GM21423 (cell line): ENCODE results near the gene SYNPR.
"Not testable (repeated sequence)": the region's sequence is repeated elsewhere in the genome, so short reads cannot be mapped to it uniquely, and the experiment has no call there.

Experiments
- ATAC-seq: cut with Tn5 transposase; IDR thresholded peaks from one replicate; pipeline ENCODE4 v1.9.1; 2021; ENCODE audit warnings: mild to moderate bottlenecking, moderate library complexity; ENCODE audit not compliant: unreplicated experiment

The SYNPR gene

DNA sequence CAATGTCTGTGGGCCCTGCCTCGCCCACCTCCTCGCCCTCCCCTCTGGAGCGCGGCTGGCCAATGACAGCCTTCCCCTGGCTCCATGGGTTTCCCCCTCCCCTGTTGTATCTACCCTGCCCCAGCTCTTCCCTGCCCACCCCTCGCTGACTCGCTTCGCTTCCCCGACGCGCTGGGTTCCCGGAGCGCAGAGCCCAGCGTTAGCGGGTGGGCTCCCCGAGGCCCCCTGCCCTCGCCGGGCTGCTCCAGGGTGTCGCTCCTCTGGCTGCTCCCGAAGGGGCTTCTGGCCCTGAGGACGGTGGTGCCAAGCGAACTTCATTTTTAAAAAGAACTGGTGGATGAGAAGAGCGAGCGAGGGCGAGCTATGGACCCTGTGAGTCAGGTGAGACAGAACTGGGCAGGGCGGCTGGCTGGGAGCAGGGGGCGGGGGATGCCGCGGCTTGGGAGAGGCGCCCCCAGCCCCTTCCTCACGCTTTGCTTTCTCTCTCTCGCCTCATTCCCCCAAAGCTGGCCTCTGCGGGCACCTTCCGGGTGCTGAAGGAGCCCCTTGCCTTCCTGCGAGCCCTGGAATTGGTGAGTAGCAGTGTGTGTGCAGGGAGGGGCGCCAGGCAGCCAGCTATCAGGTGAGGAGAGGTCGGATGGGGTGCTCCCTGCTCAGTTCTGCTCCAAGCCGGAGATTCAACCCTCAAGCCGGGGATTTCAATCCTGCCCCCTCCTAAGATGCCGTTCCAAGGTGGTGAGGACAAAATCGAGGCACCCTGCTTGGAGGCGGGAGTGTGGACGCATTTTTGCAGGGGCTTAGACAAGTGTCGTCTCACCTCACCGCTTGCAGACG lies at the start of gene SYNPR:
Gene SYNPR, plus strand, starts transcription at position 138 of the 834 bp plus-strand sequence.
- ATAC-seq, result no peak

DNA sequence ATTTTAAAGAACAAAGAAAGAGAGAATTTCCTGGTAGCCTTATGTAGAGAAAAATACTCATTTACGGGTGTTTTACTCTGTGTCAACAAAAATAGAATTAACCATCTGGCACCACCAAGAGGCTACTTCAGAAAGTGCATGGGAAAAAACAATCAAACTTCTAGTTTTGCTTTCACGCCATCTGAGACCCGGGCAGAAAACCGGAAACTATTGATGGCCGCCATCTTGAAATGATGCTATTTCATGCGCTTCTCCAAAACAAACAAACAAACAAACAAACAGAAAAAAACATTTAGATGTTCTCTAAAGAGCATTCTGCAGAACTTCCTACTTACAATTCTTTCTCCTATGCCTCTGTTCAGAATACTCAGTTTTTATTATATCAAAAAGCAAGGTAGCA lies 49.4 kb upstream of the SYNPR start:
- ATAC-seq, result peak; percentile 78

DNA sequence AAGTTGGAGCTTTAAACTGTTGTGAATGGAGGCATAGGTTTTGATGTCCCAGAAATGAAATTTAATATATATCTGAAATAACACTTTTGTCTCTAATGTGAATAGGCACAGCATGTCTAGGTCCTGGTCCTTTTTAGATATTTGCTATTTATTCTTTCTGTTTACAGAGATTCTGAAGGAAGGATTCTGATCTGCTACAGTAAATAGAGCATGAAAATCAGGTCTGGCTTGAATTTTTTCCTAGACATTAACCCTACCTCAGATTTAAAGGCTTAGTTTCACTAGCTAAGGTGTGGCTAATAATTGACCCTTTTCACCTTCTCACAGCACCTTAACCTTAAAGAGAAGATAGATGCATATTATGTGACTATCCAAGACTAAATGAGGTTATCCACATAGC lies 48.0 kb upstream of the SYNPR start:
- no peak for ATAC-seq

DNA sequence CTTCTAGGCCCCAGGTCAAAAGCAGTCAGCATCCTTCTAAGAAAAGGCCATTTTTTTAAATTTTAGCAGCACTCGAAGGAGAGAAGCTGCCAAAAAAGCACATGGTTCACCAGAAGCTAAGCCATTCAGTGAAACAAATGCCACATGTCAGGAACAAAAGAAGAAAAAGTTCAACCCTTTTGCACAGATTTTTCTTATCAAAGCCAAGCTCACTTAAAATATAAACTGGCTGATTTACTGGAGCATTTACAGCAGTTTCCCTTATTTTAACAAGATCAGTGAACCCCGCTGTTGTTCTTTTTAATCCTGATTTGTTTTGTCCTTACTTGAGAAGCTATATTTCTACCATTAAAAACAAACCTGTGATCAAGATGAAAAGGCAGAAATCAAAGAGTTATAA lies 46.5 kb upstream of the SYNPR start:
- no peak for ATAC-seq

DNA sequence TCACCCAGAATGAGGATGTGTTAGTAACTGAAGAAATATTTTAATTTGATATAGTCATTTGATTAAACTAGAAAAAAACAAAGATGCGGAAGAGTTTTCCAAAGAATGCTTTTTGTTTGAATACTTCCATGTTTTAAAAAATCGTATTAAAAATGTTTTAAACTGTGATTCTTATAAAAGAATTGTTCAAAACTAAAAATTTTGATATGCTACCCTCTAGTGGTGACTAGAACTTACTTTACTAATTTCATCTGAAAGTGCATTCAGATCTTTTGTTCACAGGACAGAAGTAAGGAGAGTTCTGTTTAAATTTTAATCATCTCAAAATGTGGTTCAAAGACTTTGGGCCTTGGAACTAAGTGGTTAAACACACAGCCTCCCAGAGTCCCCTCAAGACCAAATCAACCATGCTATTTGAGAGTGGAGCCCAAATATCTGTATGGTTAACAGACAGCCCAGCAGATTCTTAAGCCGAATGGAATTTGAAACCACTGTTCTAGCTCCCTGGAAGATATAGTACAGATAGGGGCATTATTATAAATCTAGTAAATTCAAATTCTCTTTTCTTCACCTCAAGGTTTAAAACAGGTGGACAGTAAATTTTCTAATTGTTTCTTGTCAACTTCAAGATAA lies 45.2 kb upstream of the SYNPR start:
- ATAC-seq, result no peak

DNA sequence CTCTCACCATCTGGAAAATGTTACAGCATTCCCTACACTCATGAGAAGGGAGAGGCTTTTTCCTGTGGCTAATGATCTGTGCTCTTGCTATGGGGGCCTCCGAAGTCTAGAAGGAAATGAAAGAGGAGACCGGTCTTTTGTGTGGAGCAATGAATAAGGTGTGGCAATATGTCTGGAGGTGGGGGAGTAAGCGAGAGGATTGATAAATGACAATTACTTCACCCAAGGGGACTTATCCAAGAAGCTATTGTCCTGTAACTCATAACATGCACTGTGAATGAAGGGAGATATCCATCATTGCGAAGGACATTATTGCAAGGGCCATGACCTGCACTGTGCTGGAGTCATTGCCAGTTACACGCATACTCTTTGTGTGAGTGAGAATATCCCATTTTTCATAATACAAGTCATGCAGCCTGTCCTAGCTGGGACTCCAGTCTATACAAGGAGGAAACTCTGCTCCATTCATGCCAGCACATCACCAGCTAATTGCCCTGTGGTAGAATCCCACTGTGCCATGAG lies 37.7 kb upstream of the SYNPR start:
- no peak for ATAC-seq

DNA sequence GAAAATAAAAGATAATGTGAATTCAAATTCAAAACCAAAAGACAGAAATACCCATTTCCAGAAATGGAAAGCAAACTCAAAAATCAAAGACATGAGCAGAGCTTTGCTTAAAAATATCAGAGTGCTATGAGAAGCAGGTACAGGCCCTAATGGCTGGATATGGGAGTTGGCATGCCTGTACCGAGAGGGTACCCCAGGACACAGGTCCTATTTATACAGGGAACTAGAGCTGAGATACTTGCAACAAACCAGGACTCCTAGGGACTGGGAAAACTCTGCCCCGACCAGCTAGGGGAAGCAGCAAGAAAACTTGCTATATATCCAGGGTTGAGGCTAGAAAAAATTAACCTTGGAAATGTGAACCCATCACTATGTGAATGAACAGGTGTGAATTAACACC lies 36.0 kb upstream of the SYNPR start:
- no peak for ATAC-seq

DNA sequence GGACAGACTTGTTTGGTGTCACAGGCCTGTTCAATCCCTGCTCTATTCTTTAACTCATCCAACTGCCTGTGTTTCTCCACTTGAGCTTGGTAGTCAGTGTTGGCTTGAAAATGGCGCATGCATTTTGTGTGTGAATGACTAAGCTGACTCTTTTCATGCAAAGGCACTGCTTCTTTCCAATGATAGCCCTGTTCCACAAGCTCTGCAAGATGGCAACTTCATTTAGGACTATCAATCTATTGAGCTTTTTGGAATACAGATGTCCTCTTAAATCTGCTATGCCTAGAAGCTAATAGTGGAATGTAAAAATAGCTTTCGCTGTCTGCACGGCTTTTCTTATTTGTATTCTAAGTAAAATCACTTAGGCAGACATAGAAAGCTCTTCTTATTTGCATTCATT lies 33.6 kb upstream of the SYNPR start:
- ATAC-seq, result no peak

DNA sequence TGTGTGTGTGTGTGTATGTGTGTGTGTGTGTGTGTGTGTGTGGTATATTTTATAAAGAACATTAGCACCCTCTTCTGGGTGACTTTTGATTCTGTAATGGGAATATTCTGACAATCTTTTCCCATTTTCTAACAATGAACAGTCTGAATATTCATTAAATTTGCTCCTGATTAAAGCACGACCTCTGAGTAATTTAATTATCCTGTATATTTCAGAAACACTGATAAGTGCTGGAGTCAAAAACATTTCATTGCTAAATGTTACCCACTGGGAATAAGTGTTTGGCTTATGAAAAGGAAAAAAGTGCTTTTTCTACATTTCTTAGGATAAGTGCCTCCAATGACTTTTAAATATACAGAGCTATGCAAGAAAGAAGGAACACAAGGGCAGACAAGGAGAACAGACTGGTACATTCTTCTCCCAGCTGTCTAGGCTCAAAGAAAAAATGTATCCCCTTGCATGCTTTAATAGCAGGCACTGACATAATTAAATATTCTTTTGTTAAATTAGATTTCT lies 32.3 kb upstream of the SYNPR start:
- no peak for ATAC-seq

DNA sequence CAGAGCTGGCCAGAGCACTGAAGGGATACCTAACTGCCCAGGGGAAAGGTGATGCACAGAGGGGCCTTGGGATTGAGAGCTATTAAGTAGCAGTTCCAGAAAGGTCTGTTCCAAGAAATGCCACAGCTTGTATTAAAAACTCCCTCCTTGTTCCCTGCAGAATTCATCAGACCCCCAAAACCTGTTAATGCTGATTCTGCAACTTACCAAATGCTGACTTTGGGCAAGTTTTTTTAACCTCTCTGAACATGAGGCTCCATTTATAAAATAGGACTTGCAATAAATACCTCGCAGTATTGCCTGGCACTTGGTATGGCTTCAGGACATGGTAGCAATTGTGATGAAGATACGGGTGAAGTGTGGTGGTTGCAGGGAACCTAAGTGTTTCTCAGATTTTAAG lies 30.1 kb upstream of the SYNPR start:
- no peak for ATAC-seq

DNA sequence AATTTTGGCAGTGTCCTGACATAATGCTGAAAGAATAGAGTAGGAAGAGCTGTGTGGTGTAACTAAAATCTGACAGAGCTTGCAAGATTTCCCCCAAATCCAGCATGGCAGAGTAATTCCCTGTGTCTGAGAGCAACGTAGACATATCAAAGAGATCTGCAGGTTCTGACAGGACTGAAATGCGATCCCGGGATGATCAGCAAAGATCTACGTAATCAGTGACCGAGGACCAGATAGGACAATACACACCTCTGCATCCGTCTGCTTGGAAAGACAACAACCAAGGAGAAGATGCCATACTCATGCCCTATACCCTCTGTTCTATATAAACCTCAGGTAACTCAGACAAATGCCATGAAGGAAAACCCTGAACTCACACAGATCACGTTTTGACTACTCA lies 26.6 kb upstream of the SYNPR start:
- ATAC-seq, result no peak

DNA sequence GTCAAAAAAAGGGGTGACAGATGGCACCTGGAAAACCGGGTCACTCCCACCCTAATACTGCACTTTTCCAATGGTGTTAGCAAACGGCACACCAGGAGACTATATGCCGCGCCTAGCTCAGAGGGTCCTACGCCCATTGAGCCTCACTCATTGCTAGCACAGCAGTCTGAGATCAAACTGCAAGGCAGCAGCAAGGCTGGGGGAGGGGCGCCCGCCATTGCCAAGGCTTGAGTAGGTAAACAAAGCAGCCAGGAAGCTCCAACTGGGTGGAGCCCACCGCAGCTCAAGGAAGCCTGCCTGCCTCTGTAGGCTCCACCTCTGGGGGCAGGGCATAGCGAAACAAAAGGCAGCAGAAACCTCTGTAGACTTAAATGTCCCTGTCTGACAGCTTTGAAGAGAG lies 22.3 kb upstream of the SYNPR start:
- ATAC-seq, result not testable (repeated sequence)

DNA sequence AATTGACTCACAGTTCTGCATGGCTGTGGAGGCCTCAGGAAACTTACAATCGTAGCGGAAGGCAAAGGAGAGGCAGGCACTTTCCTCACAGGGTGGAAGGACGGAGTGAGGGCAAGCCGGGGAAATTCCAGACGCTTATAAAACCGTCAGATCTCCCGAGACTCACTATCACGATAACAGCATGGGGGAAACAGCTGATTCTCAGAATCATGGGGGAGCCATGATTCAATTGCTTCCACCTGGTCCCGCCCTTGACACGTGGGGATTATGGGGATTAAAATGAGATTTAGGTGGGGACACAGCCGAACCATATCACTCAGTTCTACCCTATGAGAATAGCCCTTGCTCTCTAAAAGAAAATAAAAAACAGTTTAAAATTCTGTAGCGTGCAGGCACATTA lies 13.4 kb upstream of the SYNPR start:
- no peak for ATAC-seq

DNA sequence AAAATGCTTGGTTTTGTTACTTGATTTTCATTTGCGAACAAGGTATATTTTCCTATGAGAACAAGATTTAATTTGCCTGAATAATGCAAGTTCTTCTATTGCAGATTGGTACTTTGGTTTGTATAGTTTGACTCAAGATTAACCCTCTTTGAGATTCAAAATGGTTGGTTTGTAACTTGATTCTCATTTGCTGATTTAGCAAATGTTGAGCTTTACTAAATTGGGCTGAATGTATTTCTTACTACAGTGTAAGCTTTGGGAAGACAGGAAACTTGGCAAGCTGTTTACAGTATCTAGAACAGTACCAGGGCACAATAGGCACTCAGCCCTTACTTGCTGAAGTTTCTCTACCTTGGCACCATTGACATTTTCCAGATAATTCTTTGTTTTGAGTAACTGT lies 3.7 kb upstream of the SYNPR start:
- ATAC-seq, result no peak

DNA sequence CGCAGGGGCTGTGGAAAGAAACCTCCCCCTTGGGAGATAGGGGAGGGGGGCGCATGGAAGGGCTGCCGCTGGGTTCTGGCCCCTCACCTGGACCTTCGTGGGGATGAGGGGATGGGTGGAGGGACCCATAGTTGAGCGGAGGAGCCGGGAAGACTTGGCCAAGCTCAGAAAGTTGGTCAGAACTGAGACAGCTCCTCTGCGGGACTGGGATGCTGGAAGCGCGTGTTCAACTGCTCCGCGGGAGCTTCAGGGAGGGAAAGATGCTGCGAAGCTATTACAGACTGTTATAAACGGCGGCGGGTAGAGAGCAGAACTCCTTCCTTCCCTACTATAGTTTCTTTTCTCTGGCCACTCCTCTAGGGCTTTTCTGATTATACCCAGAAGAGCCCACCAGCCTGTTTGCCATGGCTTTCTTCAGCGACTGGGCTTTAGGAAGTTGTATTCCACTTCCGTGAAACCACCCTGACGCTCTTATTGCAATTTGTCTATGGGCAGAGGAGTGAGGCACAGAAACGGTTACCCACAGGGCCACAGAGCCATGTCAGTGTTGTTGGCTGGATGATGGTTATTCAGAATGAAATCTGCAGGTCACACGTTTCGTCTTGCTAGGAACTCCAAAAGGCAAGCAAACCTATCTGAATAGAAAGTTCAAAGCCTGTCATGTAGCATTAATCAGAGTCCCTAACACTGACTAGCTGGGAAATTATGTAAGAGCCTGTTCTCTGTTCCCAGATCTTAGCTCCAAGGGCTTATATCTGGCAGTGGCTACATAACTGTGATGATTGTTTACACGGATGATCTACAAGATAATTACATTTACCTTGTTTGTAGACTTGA lies 1.1 kb downstream of the SYNPR start:
- ATAC-seq, result no peak

DNA sequence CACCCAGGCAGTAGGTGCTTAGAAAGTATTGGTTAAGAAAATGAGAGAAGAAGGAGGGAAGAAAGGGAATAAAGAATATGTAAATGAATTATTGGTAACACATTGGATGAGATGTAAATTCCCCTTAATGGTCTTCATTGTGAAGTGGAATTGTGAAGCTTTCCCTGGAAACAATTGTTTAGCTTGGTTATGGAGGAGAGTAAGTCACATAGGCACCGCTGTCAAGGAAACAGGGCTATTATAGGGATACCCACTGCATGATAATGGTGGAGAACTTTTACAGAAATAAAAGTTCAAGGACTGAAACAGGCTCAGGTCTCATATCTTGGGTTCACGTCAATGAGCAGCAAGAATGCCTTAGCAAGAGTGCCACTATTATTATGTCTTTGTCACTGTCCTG lies 9.5 kb downstream of the SYNPR start:
- ATAC-seq, result no peak

DNA sequence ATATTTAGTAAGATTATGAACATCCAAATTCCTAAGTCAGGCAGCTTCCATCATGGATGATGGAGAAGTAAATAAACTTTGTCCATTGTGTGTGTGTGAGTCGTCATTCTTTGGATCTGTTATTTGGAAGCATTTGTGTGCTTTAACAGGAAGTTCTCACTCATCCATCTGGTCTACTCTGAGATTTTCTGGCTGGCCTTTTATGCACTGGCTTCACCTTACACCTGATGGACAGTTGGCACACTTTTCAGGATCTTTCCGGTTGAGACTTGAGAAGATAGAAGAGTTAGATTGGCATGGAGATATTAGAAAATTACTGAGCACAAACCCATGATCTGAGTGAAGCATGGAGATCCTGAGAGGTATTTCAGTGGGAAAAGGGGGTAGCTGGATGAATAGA lies 12.6 kb downstream of the SYNPR start:
- no peak for ATAC-seq

DNA sequence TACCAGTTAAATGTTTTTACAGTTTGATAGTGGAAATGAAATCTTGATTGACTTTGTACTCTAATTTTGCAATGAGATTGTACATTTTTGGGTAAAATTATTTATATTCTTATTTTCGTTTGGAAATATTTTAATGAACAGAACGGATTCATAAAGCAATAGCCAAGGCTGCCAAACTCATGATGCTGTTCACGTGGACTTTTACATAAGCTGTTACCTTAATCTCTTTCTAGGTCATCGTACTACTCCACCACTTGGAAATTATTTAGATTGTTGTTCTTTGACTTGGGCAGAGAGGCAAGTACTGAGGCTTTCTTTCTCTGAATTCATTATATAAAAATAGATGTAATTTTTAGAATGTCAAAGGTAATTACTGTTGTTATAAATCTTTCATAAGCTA lies 16.2 kb downstream of the SYNPR start:
- no peak for ATAC-seq

DNA sequence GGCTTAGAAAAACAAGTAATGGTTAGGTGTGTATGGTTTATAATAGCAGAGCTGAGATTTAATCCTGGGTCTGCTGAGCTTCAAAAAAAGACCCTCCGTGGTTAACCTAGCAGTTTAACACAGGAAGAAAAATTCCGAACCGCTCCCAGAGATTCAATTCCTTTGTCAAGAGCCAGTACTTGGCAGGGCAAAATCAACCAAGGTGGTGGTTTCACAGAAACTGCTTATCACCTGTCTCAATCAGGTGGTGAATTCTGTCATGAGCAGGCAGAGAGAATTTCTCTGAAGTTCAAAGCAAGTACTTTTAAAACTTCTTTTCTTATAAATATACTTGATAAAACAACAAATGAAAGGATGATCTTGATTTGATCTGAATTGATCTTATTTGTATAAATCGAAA lies 17.2 kb downstream of the SYNPR start:
- ATAC-seq, result no peak

DNA sequence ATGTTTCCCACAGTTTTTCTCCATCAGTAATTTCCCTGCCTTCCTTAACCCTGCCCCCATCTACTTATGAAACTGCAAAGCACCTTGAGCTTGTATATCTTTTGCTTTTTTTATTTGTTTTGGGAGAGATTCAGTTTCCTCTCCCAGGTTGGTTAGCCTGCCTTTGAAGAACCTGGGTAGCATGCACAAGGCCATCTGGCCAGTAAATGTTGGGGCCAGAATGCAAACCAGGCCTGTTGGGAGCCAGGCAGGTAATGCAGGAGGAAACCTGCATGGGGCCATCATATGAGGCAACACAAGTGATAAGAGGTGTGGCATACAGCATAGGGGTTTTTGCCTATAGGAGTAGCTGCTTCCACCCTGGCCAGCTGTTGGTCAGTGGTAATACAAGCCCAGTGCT lies 17.7 kb downstream of the SYNPR start:
- ATAC-seq, result no peak

DNA sequence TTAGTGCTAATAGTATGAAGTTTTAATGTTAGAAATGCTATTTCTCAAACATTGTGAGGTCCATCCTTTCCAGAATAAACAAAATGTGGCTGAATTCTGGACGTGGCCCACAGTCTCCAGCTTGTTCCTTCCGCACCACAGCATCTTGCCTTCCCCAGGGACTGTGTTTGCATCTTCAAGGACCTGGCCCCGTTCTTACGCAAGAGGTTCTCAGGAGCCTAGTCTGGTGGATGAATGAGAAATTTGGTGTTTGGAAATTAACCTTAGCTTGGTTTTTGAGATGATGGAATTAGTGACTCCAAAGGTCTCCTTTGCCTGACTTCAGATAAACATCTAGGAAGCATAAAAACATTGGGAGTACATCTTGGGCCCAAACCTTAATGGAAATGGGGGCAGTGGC lies 18.1 kb downstream of the SYNPR start:
- no peak for ATAC-seq
